PC-9 (cell line): ENCODE results near the gene FIGN.

Source experiments
- CTCF ChIP-seq: fragments of 200-600 bp; sonication (generic); conservative IDR thresholded peaks from 2 replicates; pipeline ENCODE4 v1.6.1; 2017; ENCODE audit warnings: mixed run types, antibody characterized with exemption, mild to moderate bottlenecking, moderate library complexity
- EZH2 ChIP-seq: fragments of 200-600 bp; sonication (generic); IDR thresholded peaks from 2 replicates; pipeline ENCODE4 v1.8.0; 2017; ENCODE audit warnings: antibody characterized with exemption, low read depth

DNA sequence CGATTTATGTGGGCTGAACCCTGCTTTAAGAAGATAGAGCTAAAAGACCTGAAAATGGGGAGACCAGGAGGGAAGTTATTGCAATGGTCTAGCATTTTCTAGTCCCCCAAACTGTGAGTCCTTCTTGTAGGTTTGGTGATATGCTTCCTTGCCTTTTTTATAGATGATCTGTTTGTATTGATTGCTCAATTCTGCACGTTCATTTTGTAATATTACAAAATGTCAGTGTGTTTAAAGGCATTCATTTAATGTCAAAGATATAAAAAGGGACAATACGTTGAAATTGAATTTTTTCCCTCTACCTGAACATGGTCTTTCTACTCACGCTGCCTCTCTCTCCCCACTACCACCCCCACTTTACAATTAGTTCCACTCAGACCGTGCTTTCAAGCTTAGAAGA lies 5.6 kb upstream of the FIGN start:
- TF ChIP-seq CTCF (no peak), EZH2 (no peak)
